Astrocyte (in vitro differentiated cells and primary cell): Measurements from ENCODE around the gene RAD51B. TPM values are rescaled to one million over a fixed set of nuclear protein-coding genes. Genes with fewer than 3 reads are reported as not detected.

Experiments
- DNase-seq: peaks from one replicate; pipeline ENCODE4 v3.0.0-alpha.2; 2010; ENCODE audit warnings: low read depth
- FAIRE-seq: peaks from 2 replicates; lab custom pipeline; 2011; peaks lifted over from hg19 to GRCh38; lab: Jason Lieb, UNC
- H2AFZ ChIP-seq: 2 replicates; pipeline ENCODE4 v1.6.0; 2012; ENCODE audit warnings: low read depth, low read length, inconsistent platforms
- H3K27ac ChIP-seq: 2 replicates; pipeline ENCODE4 v1.5.1; 2011; ENCODE audit warnings: low read depth, low read length, inconsistent platforms
- H3K27me3 ChIP-seq: 2 replicates; pipeline ENCODE4 v1.6.0; 2011; ENCODE audit warnings: low read length, inconsistent platforms; ENCODE audit not compliant: insufficient read depth
- H3K36me3 ChIP-seq: 2 replicates; pipeline ENCODE4 v1.5.1; 2011; ENCODE audit warnings: low read length, inconsistent platforms; ENCODE audit not compliant: insufficient read depth
- H3K4me1 ChIP-seq: 2 replicates; pipeline ENCODE4 v1.5.1; 2011; ENCODE audit warnings: low read length, inconsistent platforms; ENCODE audit not compliant: insufficient read depth
- H3K4me2 ChIP-seq: 2 replicates; pipeline ENCODE4 v1.6.0; 2012; ENCODE audit warnings: low read length, inconsistent platforms
- H3K4me3 ChIP-seq: 2 replicates; pipeline ENCODE4 v1.5.1; 2011; ENCODE audit warnings: low read depth, mild to moderate bottlenecking, low read length, inconsistent platforms; ENCODE audit not compliant: insufficient read depth
- H3K79me2 ChIP-seq: 2 replicates; pipeline ENCODE4 v1.6.0; 2012; ENCODE audit warnings: mild to moderate bottlenecking, low read length, inconsistent platforms; ENCODE audit not compliant: insufficient read depth
- H3K9ac ChIP-seq: 2 replicates; pipeline ENCODE4 v1.6.0; 2012; ENCODE audit warnings: mild to moderate bottlenecking, low read length, inconsistent platforms
- H3K9me3 ChIP-seq: 2 replicates; pipeline ENCODE4 v1.5.1; 2012; ENCODE audit warnings: low read depth, mild to moderate bottlenecking, low read length, inconsistent platforms; ENCODE audit not compliant: insufficient read depth
- H4K20me1 ChIP-seq: 2 replicates; pipeline ENCODE4 v1.6.0; 2012; ENCODE audit warnings: low read length, inconsistent platforms; ENCODE audit not compliant: insufficient read depth
- H3K27ac Mint-ChIP-seq: one replicate; pipeline ENCODE4 v1.8.0; 2021; ENCODE audit warnings: mild to moderate bottlenecking, mixed read lengths; ENCODE audit not compliant: unreplicated experiment
- H3K27me3 Mint-ChIP-seq: one replicate; pipeline ENCODE4 v1.8.0; 2021; ENCODE audit warnings: low read depth, mixed read lengths; ENCODE audit not compliant: unreplicated experiment
- H3K36me3 Mint-ChIP-seq: one replicate; pipeline ENCODE4 v1.8.0; 2021; ENCODE audit warnings: low read depth, mixed read lengths; ENCODE audit not compliant: unreplicated experiment
- H3K4me1 Mint-ChIP-seq: one replicate; pipeline ENCODE4 v1.8.0; 2021; ENCODE audit warnings: low read depth, mixed read lengths; ENCODE audit not compliant: unreplicated experiment
- H3K4me3 Mint-ChIP-seq: one replicate; pipeline ENCODE4 v1.8.0; 2021; ENCODE audit warnings: mild to moderate bottlenecking, moderate library complexity, mixed read lengths; ENCODE audit not compliant: unreplicated experiment
- H3K9me3 Mint-ChIP-seq: one replicate; pipeline ENCODE4 v1.8.0; 2021; ENCODE audit warnings: mild to moderate bottlenecking, mixed read lengths; ENCODE audit not compliant: unreplicated experiment
- EZH2 ChIP-seq: IDR thresholded peaks from 2 replicates; pipeline ENCODE4 v1.6.1; 2012; ENCODE audit warnings: mild to moderate bottlenecking, low read length, inconsistent platforms; ENCODE audit not compliant: insufficient read depth
- total RNA-seq: library from RNA; stranded (reverse); gene quantifications from 2 replicates; pipeline ENCODE4 v1.2.1, GENCODE V29; 2021
- TF ChIP-seq, protein P1 (sequence below): IDR thresholded peaks from 2 replicates; pipeline ENCODE4 v1.5.1; 2011; ENCODE audit warnings: low read depth, mild to moderate bottlenecking, inconsistent platforms, low read length, moderate library complexity; ENCODE audit not compliant: insufficient read depth

Gene RAD51B
- total RNA-seq, 1 donor from 2014 or later, result 10.8 TPM

DNA sequence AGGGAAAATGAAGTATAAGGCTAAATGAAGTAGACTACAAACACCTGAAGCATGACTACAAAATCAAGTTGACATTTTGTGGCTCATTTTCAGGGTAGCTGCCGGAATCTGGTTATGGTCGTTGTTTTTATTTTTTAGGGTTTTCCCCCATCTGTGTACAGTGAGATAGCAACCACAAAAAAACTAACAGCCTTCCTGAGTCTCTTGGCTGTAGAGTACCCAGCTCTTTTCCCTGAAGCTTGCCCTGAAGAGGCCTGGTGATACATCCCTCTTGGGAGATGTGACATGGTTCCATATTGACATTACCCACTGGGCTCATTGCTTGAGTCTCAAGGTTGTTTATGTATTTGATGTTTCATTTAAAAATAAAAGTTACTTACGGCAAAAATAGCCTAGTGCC, 549.3 kb downstream of the RAD51B start:
- peaks cover 21% of the 10 kb centered on the region for H3K4me1 Mint-ChIP-seq
- H3K9me3 Mint-ChIP-seq, result no peaks in the 10 kb centered on the region
- H3K27ac ChIP-seq, result no peak overlapping the region
- no peak overlapping the region for H2AFZ ChIP-seq
- H4K20me1 ChIP-seq, result no peaks in the 10 kb centered on the region
- no peaks in the 10 kb centered on the region for H3K79me2 ChIP-seq
- H3K9me3 ChIP-seq, result no peaks in the 10 kb centered on the region
- no peaks in the 10 kb centered on the region for H3K27me3 Mint-ChIP-seq
- no peak overlapping the region for H3K9ac ChIP-seq
- no peak overlapping the region for H3K4me3 Mint-ChIP-seq
- DNase-seq, result no peak
- H3K27me3 ChIP-seq, result no peaks in the 10 kb centered on the region
- H3K4me3 ChIP-seq, result no peak overlapping the region
- peaks cover 15% of the 10 kb centered on the region for H3K4me1 ChIP-seq
- FAIRE-seq, result no peak
- H3K27ac Mint-ChIP-seq, result no peak overlapping the region
- H3K36me3 Mint-ChIP-seq, result no peaks in the 10 kb centered on the region
- no peak overlapping the region for H3K4me2 ChIP-seq
- TF ChIP-seq EZH2, result no peak
- TF ChIP-seq, protein P1, sequence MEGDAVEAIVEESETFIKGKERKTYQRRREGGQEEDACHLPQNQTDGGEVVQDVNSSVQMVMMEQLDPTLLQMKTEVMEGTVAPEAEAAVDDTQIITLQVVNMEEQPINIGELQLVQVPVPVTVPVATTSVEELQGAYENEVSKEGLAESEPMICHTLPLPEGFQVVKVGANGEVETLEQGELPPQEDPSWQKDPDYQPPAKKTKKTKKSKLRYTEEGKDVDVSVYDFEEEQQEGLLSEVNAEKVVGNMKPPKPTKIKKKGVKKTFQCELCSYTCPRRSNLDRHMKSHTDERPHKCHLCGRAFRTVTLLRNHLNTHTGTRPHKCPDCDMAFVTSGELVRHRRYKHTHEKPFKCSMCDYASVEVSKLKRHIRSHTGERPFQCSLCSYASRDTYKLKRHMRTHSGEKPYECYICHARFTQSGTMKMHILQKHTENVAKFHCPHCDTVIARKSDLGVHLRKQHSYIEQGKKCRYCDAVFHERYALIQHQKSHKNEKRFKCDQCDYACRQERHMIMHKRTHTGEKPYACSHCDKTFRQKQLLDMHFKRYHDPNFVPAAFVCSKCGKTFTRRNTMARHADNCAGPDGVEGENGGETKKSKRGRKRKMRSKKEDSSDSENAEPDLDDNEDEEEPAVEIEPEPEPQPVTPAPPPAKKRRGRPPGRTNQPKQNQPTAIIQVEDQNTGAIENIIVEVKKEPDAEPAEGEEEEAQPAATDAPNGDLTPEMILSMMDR, result no peak
- H3K36me3 ChIP-seq, result no peaks in the 10 kb centered on the region

DNA sequence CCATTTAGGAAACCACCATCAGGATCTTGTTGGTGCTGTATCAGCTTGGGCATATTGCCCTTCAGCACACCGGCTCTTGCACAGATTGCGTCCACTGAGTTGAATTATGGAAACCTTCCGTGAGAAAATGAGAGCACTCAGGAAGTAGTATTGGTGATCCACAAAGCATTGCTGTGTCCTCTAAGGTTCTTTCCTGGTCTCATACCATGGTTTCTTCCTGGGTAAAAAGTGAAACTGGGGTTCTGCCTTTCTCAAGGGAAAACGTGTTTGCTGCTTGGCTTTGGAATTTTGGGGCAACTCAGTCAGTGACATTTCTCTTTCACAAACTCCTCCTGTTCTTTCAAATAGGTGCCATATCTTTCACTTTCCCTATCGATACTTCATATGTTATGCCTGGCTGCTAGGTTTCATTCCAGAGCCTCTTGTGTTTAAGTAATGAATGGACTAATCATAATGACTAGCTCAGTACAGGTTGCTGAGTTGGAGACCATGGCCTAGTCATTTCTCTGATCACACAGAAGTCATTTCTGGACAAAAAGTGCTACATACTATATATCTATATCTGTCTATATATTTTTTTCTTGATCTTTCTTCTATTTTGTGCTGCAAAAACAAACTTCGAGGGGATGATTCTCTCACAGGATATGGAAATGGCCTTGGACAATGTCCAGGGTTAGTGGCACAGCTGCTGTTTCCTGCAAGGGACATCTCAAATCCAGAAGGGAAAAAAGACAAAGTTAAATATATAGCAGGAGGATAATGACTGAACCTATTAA, 549.9 kb downstream of the RAD51B start:
- no peaks in the 10 kb centered on the region for H3K27me3 ChIP-seq
- Mint-ChIP-seq H3K4me3 (no peak overlapping the region), H3K4me1 (peaks cover 14% of the 10 kb centered on the region), H3K36me3 (no peaks in the 10 kb centered on the region), H3K9me3 (no peaks in the 10 kb centered on the region), H3K27me3 (no peaks in the 10 kb centered on the region), H3K27ac (no peak overlapping the region)
- H3K27ac ChIP-seq, result no peak overlapping the region
- H3K9ac ChIP-seq, result no peak overlapping the region
- no peak for TF ChIP-seq EZH2
- TF ChIP-seq, protein P1, result no peak
- H2AFZ ChIP-seq, result no peak overlapping the region
- no peaks in the 10 kb centered on the region for H3K9me3 ChIP-seq
- H3K36me3 ChIP-seq, result no peaks in the 10 kb centered on the region
- H3K4me1 ChIP-seq, result peaks cover 8% of the 10 kb centered on the region
- H4K20me1 ChIP-seq, result no peaks in the 10 kb centered on the region
- H3K4me3 ChIP-seq, result no peak overlapping the region
- FAIRE-seq, result no peak
- no peak for DNase-seq
- no peak overlapping the region for H3K4me2 ChIP-seq
- H3K79me2 ChIP-seq, result no peaks in the 10 kb centered on the region

DNA sequence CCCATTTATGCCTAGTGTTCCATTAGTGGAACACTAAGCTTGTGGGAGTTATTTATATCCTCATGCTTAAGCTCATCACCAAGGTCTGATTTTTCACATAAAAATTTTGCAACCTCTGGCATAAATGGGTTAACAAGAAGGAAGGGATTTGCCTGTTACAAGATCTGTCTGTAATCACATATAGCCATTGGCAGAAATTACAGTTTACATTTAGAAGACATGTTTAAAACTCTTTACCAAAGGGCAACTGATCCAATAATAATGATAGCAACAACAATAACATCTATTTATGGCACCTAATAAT, 550.4 kb downstream of the RAD51B start:
- Mint-ChIP-seq H3K4me1 (peaks cover 9% of the 10 kb centered on the region), H3K27ac (no peak overlapping the region), H3K36me3 (no peaks in the 10 kb centered on the region), H3K4me3 (no peak overlapping the region), H3K27me3 (no peaks in the 10 kb centered on the region), H3K9me3 (no peaks in the 10 kb centered on the region)
- FAIRE-seq (no peak), DNase-seq (no peak)
- Histone ChIP-seq H3K27me3 (no peaks in the 10 kb centered on the region), H3K4me1 (peaks cover 3% of the 10 kb centered on the region), H3K27ac (no peak overlapping the region), H2AFZ (no peak overlapping the region), H3K9ac (no peak overlapping the region), H4K20me1 (no peaks in the 10 kb centered on the region), H3K9me3 (no peaks in the 10 kb centered on the region), H3K79me2 (no peaks in the 10 kb centered on the region), H3K4me3 (no peak overlapping the region), H3K36me3 (no peaks in the 10 kb centered on the region), H3K4me2 (no peak overlapping the region)
- no peak for TF ChIP-seq EZH2
- TF ChIP-seq, protein P1, result no peak
